KMS-11 (cell line): ENCODE results near the gene FAM24B.

ENCODE experiments used
- H2AFZ ChIP-seq: fragments of 200-600 bp; sonication (generic); 2 replicates; pipeline ENCODE4 v1.6.1; 2016; ENCODE audit warnings: antibody characterized with exemption, mixed run types, low read depth
- H3K27ac ChIP-seq: fragments of 200-600 bp; sonication (generic); 2 replicates; pipeline ENCODE4 v1.6.1; 2016; ENCODE audit warnings: mild to moderate bottlenecking, mixed run types
- H3K27me3 ChIP-seq: fragments of 200-600 bp; sonication (generic); 2 replicates; pipeline ENCODE4 v1.6.1; 2017; ENCODE audit warnings: mild to moderate bottlenecking, low read depth, mixed run types, moderate library complexity; ENCODE audit not compliant: insufficient read depth
- H3K36me3 ChIP-seq: fragments of 200-600 bp; sonication (generic); 2 replicates; pipeline ENCODE4 v1.6.1; 2017; ENCODE audit warnings: mild to moderate bottlenecking, mixed run types; ENCODE audit not compliant: insufficient read depth
- H3K4me1 ChIP-seq: fragments of 200-600 bp; sonication (generic); 2 replicates; pipeline ENCODE4 v1.6.1; 2016; ENCODE audit warnings: mild to moderate bottlenecking, low read depth, mixed run types; ENCODE audit not compliant: poor library complexity, severe bottlenecking
- H3K4me2 ChIP-seq: fragments of 200-600 bp; sonication (generic); 2 replicates; pipeline ENCODE4 v1.7.0; 2016; ENCODE audit warnings: mild to moderate bottlenecking, mixed run types
- H3K4me3 ChIP-seq: fragments of 200-600 bp; sonication (generic); IDR thresholded peaks from 2 replicates; pipeline ENCODE4 v1.6.1; 2017; ENCODE audit warnings: low read depth, low read length, mixed read lengths; ENCODE audit not compliant: insufficient read depth
- H3K79me2 ChIP-seq: fragments of 200-600 bp; sonication (generic); 2 replicates; pipeline ENCODE4 v1.6.1; 2016; ENCODE audit warnings: low read depth, mixed run types; ENCODE audit not compliant: insufficient read depth
- H3K9ac ChIP-seq: fragments of 200-600 bp; sonication (generic); 2 replicates; pipeline ENCODE4 v1.6.1; 2016; ENCODE audit warnings: mild to moderate bottlenecking, mixed run types
- H4K20me1 ChIP-seq: fragments of 200-600 bp; sonication (generic); 2 replicates; pipeline ENCODE4 v1.6.1; 2016; ENCODE audit warnings: mild to moderate bottlenecking, mixed run types; ENCODE audit not compliant: insufficient read depth
- CTCF ChIP-seq: fragments of 200-600 bp; sonication (generic); conservative IDR thresholded peaks from 2 replicates; pipeline ENCODE4 v1.6.1; 2017; ENCODE audit warnings: low read depth, mild to moderate bottlenecking, antibody characterized with exemption, low read length, moderate library complexity, mixed read lengths

The FAM24B gene

GRCh38 chr10:122822973-122823690, 56.2 kb downstream of the FAM24B start:
- Histone ChIP-seq H3K27ac (no peak overlapping the region), H3K36me3 (no peaks in the 10 kb centered on the region), H2AFZ (no peak overlapping the region), H3K79me2 (no peaks in the 10 kb centered on the region), H3K4me3 (no peak overlapping the region), H3K4me1 (no peaks in the 10 kb centered on the region), H3K4me2 (no peak overlapping the region), H3K27me3 (no peaks in the 10 kb centered on the region), H4K20me1 (no peaks in the 10 kb centered on the region), H3K9ac (no peak overlapping the region)
- no peak for TF ChIP-seq CTCF

GRCh38 chr10:122821808-122822207, 57.6 kb downstream of the FAM24B start:
- no peak for TF ChIP-seq CTCF

DNA sequence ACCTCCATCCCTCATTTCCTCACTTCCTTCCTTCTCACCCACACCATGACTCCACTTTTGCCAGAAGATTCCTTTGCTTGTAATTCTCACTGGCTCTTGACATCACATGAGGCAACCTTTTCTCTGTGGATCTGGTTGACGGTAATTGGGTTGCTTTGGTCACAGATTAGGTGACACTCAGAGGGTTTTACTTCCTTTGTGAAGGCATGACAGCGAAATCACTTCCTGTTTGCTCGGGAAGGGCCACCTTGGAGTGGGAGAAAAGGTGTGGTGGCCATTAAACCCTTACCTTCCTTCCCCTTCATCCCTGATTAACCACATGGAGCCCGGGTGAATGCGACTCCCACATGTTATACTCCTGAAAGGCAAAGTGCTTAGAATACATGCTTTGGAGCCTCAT, 63.9 kb downstream of the FAM24B start:
- Histone ChIP-seq H3K4me3 (no peak overlapping the region), H3K4me2 (no peak overlapping the region), H3K79me2 (no peaks in the 10 kb centered on the region), H3K9ac (no peak overlapping the region), H2AFZ (no peak overlapping the region), H4K20me1 (no peaks in the 10 kb centered on the region), H3K36me3 (no peaks in the 10 kb centered on the region), H3K27ac (no peak overlapping the region), H3K4me1 (no peaks in the 10 kb centered on the region), H3K27me3 (no peaks in the 10 kb centered on the region)
- TF ChIP-seq CTCF: no peak

More at GRCh38 chr10:122821808-122822207, 57.6 kb downstream of the FAM24B start:
- H3K79me2 ChIP-seq: no peaks in the 10 kb centered on the region
- H3K4me1 ChIP-seq: no peaks in the 10 kb centered on the region
- no peak overlapping the region for H2AFZ ChIP-seq
- no peaks in the 10 kb centered on the region for H3K36me3 ChIP-seq
- no peak overlapping the region for H3K4me2 ChIP-seq
- H3K9ac ChIP-seq: no peak overlapping the region
- no peak overlapping the region for H3K4me3 ChIP-seq
- no peak overlapping the region for H3K27ac ChIP-seq
- no peaks in the 10 kb centered on the region for H3K27me3 ChIP-seq
- H4K20me1 ChIP-seq: no peaks in the 10 kb centered on the region

- Histone ChIP-seq H3K4me2 (no peak overlapping the region), H3K9ac (no peak overlapping the region), H2AFZ (no peak overlapping the region), H3K4me3 (no peak overlapping the region), H3K4me1 (no peaks in the 10 kb centered on the region), H3K27ac (no peak overlapping the region), H4K20me1 (no peaks in the 10 kb centered on the region), H3K27me3 (no peaks in the 10 kb centered on the region), H3K79me2 (no peaks in the 10 kb centered on the region), H3K36me3 (no peaks in the 10 kb centered on the region)
- TF ChIP-seq CTCF: no peak
Observed at GRCh38 chr10:122814493-122814892, 64.9 kb downstream of the FAM24B start.
